ENCODE measurements around the gene EXOC6. TPM values are rescaled to one million over a fixed set of nuclear protein-coding genes. Genes with fewer than 3 reads are reported as not detected.

Gene EXOC6
- total and polyA plus RNA-seq, 10 of the 15 experiments (the other 5 are each of a cell fraction or from before 2014, with no cell fraction given), result 7.6 to 53.8 (median 13.3) TPM

DNA sequence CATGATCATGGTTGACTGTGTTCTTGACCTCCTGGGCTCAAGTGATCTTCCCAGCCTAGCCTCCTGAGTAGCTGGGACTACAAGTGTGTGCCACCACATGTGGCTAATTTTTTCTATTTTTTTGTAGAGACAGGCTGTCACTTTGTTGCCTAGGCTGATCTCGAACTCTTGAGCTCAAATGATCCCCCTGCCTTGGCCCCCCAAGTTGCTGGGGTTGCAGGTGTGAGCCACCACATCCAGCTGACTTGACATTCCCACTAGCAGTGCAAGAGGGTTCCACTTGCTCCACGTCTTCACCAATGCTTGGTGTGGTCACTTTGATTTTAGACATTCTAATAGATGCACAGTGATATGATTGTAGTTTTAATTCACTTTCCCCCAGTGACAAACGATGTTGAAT is 250.5 kb downstream of the EXOC6 start (continued):
- TF ChIP-seq CUX1 (IDR thresholded peaks at IDR 0.05; ENCODE audit: insufficient replicate concordance, low read depth, low read length), result no peak
- no peak for TF ChIP-seq ZNF274 (IDR thresholded peaks at IDR 0.05; ENCODE audit: insufficient read depth, insufficient read length)

GRCh38 chr10:93099670-93100069 is 251.3 kb downstream of the EXOC6 start:
- H2AFZ ChIP-seq (ENCODE audit: control insufficient read depth, low read depth, low read length), result no peak overlapping the region
- 27% methylated on average over 7 of the region's 7 CpGs for WGBS (ENCODE audit: insufficient coverage, insufficient replicate concordance, low lambda C conversion rate, missing lambda C conversion rate)
- no peaks in the 10 kb centered on the region for H3K79me2 ChIP-seq (ENCODE audit: control insufficient read depth, insufficient read depth, low read length)
- FAIRE-seq (no peak), ATAC-seq (no peak), DNase-seq (ENCODE audit: low read depth, low spot score) (no peak)
- POLR2A ChIA-PET, result no interaction called here
- no peak overlapping the region for H3K4me2 ChIP-seq (ENCODE audit: control insufficient read depth, insufficient read depth)
- no peak overlapping the region for H3K4me3 ChIP-seq
- H3K9me3 ChIP-seq (replicated peaks; ENCODE audit: control insufficient read depth, insufficient read depth, low read length), result no peaks in the 10 kb centered on the region; the same call in 2 of the 3 replicates
- no peak overlapping the region for H3K9ac ChIP-seq (ENCODE audit: control insufficient read depth, insufficient read depth, low read length)
- H3K36me3 ChIP-seq (ENCODE audit: control insufficient read depth in 2 of 2, insufficient read depth in 2 of 2, low read length in 1 of 2), result no peaks in the 10 kb centered on the region
- RAD21 ChIA-PET (ENCODE audit: unreplicated experiment), result no interaction called here
- no TSS peak for BruUV-seq (replicated peaks)
- no peaks in the 10 kb centered on the region for H4K20me1 ChIP-seq (ENCODE audit: control insufficient read depth, insufficient read depth)
- CTCF ChIA-PET, result interaction anchor here (1.9 kb wide), 1 partner anchor 16 kb away, joined by 7 read pairs; no protein-coding TSS in a partner anchor
- H3K27me3 ChIP-seq (replicated peaks in 1 of 2; ENCODE audit: control insufficient read depth in 2 of 2, insufficient read depth in 2 of 2, low read length in 1 of 2), result no peaks in the 10 kb centered on the region
- no peaks in the 10 kb centered on the region for H3K4me1 ChIP-seq (ENCODE audit: control insufficient read depth, insufficient read depth, low read length)
- H3K27ac ChIP-seq (ENCODE audit: control insufficient read depth, insufficient read depth), result no peak overlapping the region
- intact Hi-C loops (cut with micrococcal nuclease; ENCODE audit: unreplicated experiment) (no loop called here), in situ Hi-C loops (cut with MboI) (no loop called here)
- SMC1A ChIA-PET (ENCODE audit: uncharacterized antibody, unreplicated experiment), result no interaction called here
- TF ChIP-seq PKNOX1 (IDR thresholded peaks at IDR 0.05) (no peak), ESRRA (IDR thresholded peaks at IDR 0.05; ENCODE audit: low read length) (no peak), ZNF274 (IDR thresholded peaks at IDR 0.05; ENCODE audit: insufficient read depth, insufficient read length) (no peak), ZBTB40 (IDR thresholded peaks at IDR 0.05; ENCODE audit: borderline replicate concordance) (no peak), MXI1 (IDR thresholded peaks at IDR 0.05; ENCODE audit: low read depth, low read length) (no peak), RCOR1 (conservative IDR thresholded peaks at IDR 0.05; ENCODE audit: low read depth, low read length) (no peak), TCF7 (IDR thresholded peaks at IDR 0.05; ENCODE audit: borderline replicate concordance) (no peak), E2F4 (IDR thresholded peaks at IDR 0.05; ENCODE audit: low read depth, low read length) (no peak), ETV6 (conservative IDR thresholded peaks at IDR 0.05 in 1 of 2, IDR thresholded peaks at IDR 0.05 in 1 of 2; ENCODE audit: borderline replicate concordance in 1 of 2, low read depth in 1 of 2) (no peak)
